ENCODE measurements around the gene NHLH2. TPM values are rescaled to one million over a fixed set of nuclear protein-coding genes. Genes with fewer than 3 reads are reported as not detected.

NHLH2 gene
- total RNA-seq, 2 donors from 2014 or later = not detected

DNA sequence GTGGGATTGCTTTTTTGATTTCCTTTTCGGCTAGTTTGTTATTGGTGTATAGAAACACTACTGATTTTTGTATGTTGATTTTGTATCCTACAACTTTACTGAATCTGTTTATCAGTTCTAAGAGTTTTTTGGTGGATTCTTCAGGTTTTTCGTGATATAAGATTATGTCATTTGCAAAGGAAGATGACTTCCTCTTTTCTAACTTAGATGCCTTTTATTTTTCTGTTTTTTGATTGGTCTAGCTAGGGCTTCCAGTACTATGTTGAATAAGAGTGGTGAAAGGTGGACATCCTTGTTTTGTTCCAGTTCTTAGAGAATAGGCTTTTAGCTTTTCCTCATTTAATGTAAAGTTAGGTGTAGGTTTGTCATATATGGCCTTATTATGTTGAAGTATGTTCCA is 13.1 kb upstream of the NHLH2 start:
- Histone ChIP-seq H3K4me3 (no peak overlapping the region), H3K4me1 (ENCODE audit: control insufficient read depth in 1 of 2, low read depth in 2 of 2) (no peaks in the 10 kb centered on the region), H3K27ac (no peak overlapping the region), H3K9me3 (peaks cover 3% of the 10 kb centered on the region), H3K27me3 (replicated peaks; ENCODE audit: insufficient read depth) (no peaks in the 10 kb centered on the region), H3K36me3 (no peaks in the 10 kb centered on the region)
- DNase-seq (ENCODE audit: low spot score) (no peak), ATAC-seq (ENCODE audit: insufficient number of reproducible peaks, low FRiP score, low read depth) (no peak)
- TF ChIP-seq, protein P1, sequence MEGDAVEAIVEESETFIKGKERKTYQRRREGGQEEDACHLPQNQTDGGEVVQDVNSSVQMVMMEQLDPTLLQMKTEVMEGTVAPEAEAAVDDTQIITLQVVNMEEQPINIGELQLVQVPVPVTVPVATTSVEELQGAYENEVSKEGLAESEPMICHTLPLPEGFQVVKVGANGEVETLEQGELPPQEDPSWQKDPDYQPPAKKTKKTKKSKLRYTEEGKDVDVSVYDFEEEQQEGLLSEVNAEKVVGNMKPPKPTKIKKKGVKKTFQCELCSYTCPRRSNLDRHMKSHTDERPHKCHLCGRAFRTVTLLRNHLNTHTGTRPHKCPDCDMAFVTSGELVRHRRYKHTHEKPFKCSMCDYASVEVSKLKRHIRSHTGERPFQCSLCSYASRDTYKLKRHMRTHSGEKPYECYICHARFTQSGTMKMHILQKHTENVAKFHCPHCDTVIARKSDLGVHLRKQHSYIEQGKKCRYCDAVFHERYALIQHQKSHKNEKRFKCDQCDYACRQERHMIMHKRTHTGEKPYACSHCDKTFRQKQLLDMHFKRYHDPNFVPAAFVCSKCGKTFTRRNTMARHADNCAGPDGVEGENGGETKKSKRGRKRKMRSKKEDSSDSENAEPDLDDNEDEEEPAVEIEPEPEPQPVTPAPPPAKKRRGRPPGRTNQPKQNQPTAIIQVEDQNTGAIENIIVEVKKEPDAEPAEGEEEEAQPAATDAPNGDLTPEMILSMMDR (IDR thresholded peaks at IDR 0.05) = no peak

DNA sequence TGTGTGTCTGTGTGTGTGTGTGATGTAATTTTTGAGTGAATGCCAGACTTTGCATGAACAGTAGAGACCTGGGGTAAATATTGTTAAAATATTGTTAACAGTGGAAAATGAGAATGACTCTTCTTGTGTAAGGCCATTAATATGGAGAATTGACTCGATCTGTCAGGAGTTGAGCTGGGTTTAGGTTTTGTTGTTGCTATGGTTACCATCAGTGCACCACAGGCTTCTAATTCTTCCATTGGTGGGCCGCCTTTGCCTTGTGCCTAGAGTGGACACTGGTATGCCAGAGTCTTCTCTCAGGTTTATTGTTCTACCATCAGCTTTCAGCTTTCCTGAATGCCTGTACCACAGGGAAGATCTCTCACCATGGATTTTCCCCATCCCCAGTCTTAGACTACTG is 10.0 kb upstream of the NHLH2 start:
- Histone ChIP-seq H3K9me3 (peaks cover 3% of the 10 kb centered on the region), H3K4me3 (no peak overlapping the region), H3K27me3 (replicated peaks; ENCODE audit: insufficient read depth) (no peaks in the 10 kb centered on the region), H3K4me1 (ENCODE audit: control insufficient read depth in 1 of 2, low read depth in 2 of 2) (no peaks in the 10 kb centered on the region), H3K36me3 (no peaks in the 10 kb centered on the region), H3K27ac (no peak overlapping the region)
- TF ChIP-seq, protein P1 (IDR thresholded peaks at IDR 0.05) = no peak
- no peak for ATAC-seq (ENCODE audit: insufficient number of reproducible peaks, low FRiP score, low read depth)
- DNase-seq (ENCODE audit: low spot score) = no peak

DNA sequence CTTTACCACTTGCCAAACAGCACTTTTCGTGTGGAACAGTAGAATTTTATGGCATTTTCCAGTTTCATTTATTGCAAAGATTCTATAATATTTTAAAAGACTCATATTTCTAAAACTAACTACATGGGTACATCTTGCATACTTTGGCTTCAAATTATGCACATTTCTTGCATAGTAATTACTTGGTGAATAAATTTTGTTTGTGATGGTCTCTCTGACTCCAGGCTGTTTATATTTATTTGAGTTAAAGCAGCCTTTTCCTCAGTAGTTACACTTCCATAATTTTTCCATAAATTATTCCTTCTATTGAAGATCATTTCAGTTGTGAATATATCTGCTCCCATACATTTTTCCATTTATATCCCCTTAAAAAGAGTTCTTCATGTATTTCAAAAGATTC is 6.9 kb upstream of the NHLH2 start:
- no peak overlapping the region for H3K4me3 ChIP-seq
- H3K4me1 ChIP-seq (ENCODE audit: control insufficient read depth in 1 of 2, low read depth in 2 of 2) = no peaks in the 10 kb centered on the region
- TF ChIP-seq, protein P1 (IDR thresholded peaks at IDR 0.05) = no peak
- no peak overlapping the region for H3K27ac ChIP-seq
- no peaks in the 10 kb centered on the region for H3K36me3 ChIP-seq
- H3K9me3 ChIP-seq = no peaks in the 10 kb centered on the region
- DNase-seq (ENCODE audit: low spot score) (no peak), ATAC-seq (ENCODE audit: insufficient number of reproducible peaks, low FRiP score, low read depth) (no peak)
- H3K27me3 ChIP-seq (replicated peaks; ENCODE audit: insufficient read depth) = no peaks in the 10 kb centered on the region

DNA sequence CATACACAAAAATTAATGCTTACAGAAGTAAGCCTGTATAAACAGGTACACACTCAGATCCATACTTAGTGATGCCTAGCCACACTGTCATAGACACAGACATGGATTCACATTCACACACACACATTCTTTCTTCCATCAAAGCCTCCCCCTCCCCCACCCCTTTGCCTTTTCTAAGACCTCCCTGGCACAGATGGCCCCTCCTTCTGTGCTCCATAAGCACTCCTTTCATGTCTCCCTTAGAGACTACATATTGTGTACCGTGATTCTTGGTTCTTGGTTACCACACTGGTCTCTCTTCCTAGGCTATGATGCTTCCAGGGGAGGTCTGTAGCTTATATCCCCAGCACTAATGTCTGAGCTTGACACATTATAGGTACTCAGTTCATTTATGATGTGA is 2.0 kb upstream of the NHLH2 start:
- no peak overlapping the region for H3K4me3 ChIP-seq
- TF ChIP-seq, protein P1 (IDR thresholded peaks at IDR 0.05) = no peak
- peaks cover 21% of the 10 kb centered on the region for H3K27me3 ChIP-seq (replicated peaks; ENCODE audit: insufficient read depth)
- no peak overlapping the region for H3K27ac ChIP-seq
- H3K4me1 ChIP-seq (ENCODE audit: control insufficient read depth in 1 of 2, low read depth in 2 of 2) = peaks cover 18 to 21% of the 10 kb centered on the region in 2 donors
- H3K36me3 ChIP-seq = no peaks in the 10 kb centered on the region
- no peaks in the 10 kb centered on the region for H3K9me3 ChIP-seq
- ATAC-seq (ENCODE audit: insufficient number of reproducible peaks, low FRiP score, low read depth) (no peak), DNase-seq (ENCODE audit: low spot score) (no peak)

DNA sequence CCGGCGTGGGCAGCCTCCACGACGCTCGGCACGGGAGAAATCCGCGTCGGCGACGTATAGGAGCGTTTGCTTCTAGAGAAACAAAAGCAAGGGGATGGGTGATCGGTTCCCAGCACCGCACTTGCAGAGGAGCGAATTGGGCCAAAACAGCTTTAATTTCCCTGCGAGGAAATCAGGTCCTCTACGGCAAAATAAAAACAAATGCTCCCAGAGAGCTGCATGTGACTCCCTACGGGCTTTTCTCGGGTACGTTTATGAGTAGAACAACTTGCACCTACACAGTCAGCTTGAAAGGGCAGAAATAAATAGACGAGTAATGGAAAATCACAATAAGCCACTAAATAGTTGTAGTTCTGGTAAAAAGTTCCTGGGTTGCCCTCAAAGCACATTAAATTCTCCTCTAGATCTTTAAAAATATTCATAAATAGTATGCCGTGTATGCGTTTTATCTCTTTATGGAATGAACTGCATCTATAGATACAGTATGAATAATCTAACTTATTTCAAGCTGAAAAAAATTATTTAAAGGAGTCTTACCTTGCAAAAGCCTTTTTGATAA is 1.2 kb downstream of the NHLH2 start:
- Histone ChIP-seq H3K9me3 (no peaks in the 10 kb centered on the region), H3K27ac (peak overlapping the region in 1 of 2 donors; percentile 33), H3K36me3 (no peaks in the 10 kb centered on the region), H3K27me3 (replicated peaks; ENCODE audit: insufficient read depth) (peaks cover 30% of the 10 kb centered on the region), H3K4me1 (ENCODE audit: control insufficient read depth in 1 of 2, low read depth in 2 of 2) (peaks cover 19 to 24% of the 10 kb centered on the region in 2 donors), H3K4me3 (peak overlapping the region; percentile 70)
- TF ChIP-seq, protein P1 (IDR thresholded peaks at IDR 0.05) = no peak
- no peak for ATAC-seq (ENCODE audit: insufficient number of reproducible peaks, low FRiP score, low read depth)
- no peak for DNase-seq (ENCODE audit: low spot score)

All from thoracic aorta (tissue), 2 donors.